Left ventricle myocardium inferior (tissue), 1 donor: ENCODE results near the gene TNFRSF1A. TPM values are rescaled to one million over a fixed set of nuclear protein-coding genes. Genes with fewer than 3 reads are reported as not detected.
"Not testable (repeated sequence)": the region's sequence is repeated elsewhere in the genome, so short reads cannot be mapped to it uniquely, and the experiment has no call there.

Experiments
- DNase-seq: peaks from one replicate; pipeline ENCODE4 v3.0.0-alpha.2; 2020
- H3K27ac ChIP-seq: fragments of 200-600 bp; replicated peaks from 2 replicates; pipeline ENCODE4 v1.8.0; 2021
- H3K27me3 ChIP-seq: fragments of 200-600 bp; 2 replicates; pipeline ENCODE4 v1.8.0; 2021; ENCODE audit warnings: low read depth
- H3K36me3 ChIP-seq: fragments of 200-600 bp; 2 replicates; pipeline ENCODE4 v1.8.0; 2021
- H3K4me1 ChIP-seq: fragments of 200-600 bp; 2 replicates; pipeline ENCODE4 v1.8.0; 2021
- H3K4me3 ChIP-seq: fragments of 200-600 bp; 2 replicates; pipeline ENCODE4 v1.8.0; 2021; ENCODE audit warnings: mild to moderate bottlenecking, moderate library complexity
- H3K9me3 ChIP-seq: fragments of 200-600 bp; replicated peaks from 2 replicates; pipeline ENCODE4 v1.8.0; 2021
- CTCF ChIP-seq: fragments of 200-600 bp; IDR thresholded peaks from 2 replicates; pipeline ENCODE4 v1.8.0; 2021; ENCODE audit warnings: antibody characterized with exemption, mild to moderate bottlenecking, borderline replicate concordance
- intact Hi-C: fragments of 100-400 bp; cut with micrococcal nuclease; formaldehyde crosslinking; loops from one replicate; pipeline ENCODE4 v1.11.0; 2022
- total RNA-seq: library from RNA; stranded (reverse); fragmentation: NEBNext Ultra II Directional; extraction: Animal tissue kit (Norgen Biotek cat#: 25700); gene quantifications from one replicate; pipeline ENCODE4 v1.2.1, GENCODE V29; 2021
- donor health status: DM: no; HTN: yes; CAD: no; lungs with severe emphysema.

Gene TNFRSF1A
- total RNA-seq, 1 donor from 2014 or later: 45.6 TPM

- no peak for DNase-seq
- H3K27me3 ChIP-seq: no peaks in the 10 kb centered on the region
- no peak overlapping the region for H3K4me3 ChIP-seq
- TF ChIP-seq CTCF: no peak
- no peaks in the 10 kb centered on the region for H3K36me3 ChIP-seq
- intact Hi-C loops: no loop called here
- H3K9me3 ChIP-seq: no peaks in the 10 kb centered on the region
- H3K27ac ChIP-seq: peak overlapping the region; percentile 77
- H3K4me1 ChIP-seq: peaks cover 67% of the 10 kb centered on the region
Measured at GRCh38 chr12:6345319-6346091, 3.6 kb upstream of the TNFRSF1A start.

- H3K9me3 ChIP-seq, H3K27me3 ChIP-seq, H3K4me3 ChIP-seq, intact Hi-C loops, H3K36me3 ChIP-seq, DNase-seq: not testable (repeated sequence)
- Histone ChIP-seq H3K27ac (peak overlapping the region; percentile 99), H3K4me1 (peaks cover 80% of the 10 kb centered on the region)
Measured at GRCh38 chr12:6344101-6344660, 2.3 kb upstream of the TNFRSF1A start.

GRCh38 chr12:6343518-6343917 is 1.6 kb upstream of the TNFRSF1A start:
- H3K27ac ChIP-seq: peak overlapping the region; percentile 99
- H3K4me3 ChIP-seq: no peak overlapping the region
- intact Hi-C loops: no loop called here
- H3K9me3 ChIP-seq: no peaks in the 10 kb centered on the region
- DNase-seq: no peak
- no peak for TF ChIP-seq CTCF
- H3K4me1 ChIP-seq: peaks cover 87% of the 10 kb centered on the region
- no peaks in the 10 kb centered on the region for H3K27me3 ChIP-seq
- H3K36me3 ChIP-seq: no peaks in the 10 kb centered on the region

- peak overlapping the region; percentile 99 for H3K27ac ChIP-seq
- no peaks in the 10 kb centered on the region for H3K9me3 ChIP-seq
- peaks cover 90% of the 10 kb centered on the region for H3K4me1 ChIP-seq
- intact Hi-C loops: no loop called here
- DNase-seq: no peak
- H3K27me3 ChIP-seq: no peaks in the 10 kb centered on the region
- no peaks in the 10 kb centered on the region for H3K36me3 ChIP-seq
- TF ChIP-seq CTCF: no peak
- H3K4me3 ChIP-seq: peak overlapping the region; percentile 90
Measured at GRCh38 chr12:6342140-6342889, 439 bp upstream of the TNFRSF1A start.

- intact Hi-C loops: no loop called here
- Histone ChIP-seq H3K4me1 (peaks cover 90% of the 10 kb centered on the region), H3K9me3 (no peaks in the 10 kb centered on the region), H3K27me3 (no peaks in the 10 kb centered on the region), H3K27ac (peak overlapping the region; percentile 99), H3K36me3 (no peaks in the 10 kb centered on the region), H3K4me3 (peak overlapping the region; percentile 90)
- no peak for DNase-seq
- TF ChIP-seq CTCF: no peak
Measured at GRCh38 chr12:6340745-6341416, 995 bp downstream of the TNFRSF1A start.
